ENCODE measurements around the gene ZFPL1.
A peak's percentile ranks its signal among the peaks of the same experiment; 100 is the strongest.

ZFPL1 gene

DNA sequence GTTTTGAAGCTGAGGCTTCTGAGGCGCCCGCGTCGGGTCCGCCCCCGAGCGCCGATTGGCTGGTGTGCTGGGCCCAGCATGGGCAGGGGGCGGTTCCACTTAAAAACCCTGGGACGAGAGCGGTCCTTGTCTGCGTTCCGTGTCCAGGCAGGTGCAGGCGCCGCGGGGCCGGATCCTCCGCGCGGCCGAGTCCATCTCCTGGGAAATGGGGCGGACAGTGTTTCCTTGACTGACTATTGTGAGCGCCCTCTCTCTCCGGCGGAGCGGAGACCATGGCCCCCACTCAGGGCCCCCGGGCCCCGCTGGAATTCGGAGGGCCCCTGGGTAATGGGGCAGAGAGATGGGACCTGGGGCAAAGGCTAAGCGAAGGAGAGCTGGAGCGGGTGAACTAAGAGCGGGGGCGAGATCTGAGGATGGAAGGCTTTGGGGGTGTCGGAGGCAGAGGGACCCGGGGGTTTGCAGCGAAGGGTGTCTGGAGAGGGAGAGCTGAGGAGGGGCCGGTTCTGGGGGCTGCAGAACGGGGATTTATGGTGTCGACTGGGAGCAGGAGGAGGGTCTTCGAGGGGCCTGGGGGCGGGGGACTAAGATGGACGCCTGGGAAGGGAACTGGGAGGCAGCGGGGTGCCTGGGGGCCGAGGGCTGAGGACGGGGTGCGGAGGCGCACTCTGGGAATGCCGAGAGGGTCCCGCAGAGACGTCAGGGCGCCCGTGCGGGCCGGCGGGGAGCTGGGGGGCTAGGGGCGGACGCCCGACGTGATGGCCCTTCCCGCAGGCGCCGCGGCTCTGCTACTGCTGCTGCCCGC is 27.9 kb downstream of the ZFPL1 start, which contains the start of gene TM7SF2:
TM7SF2 (plus strand) TSS at position 129 of the 802 bp plus-strand sequence; CDS start at position 273, 144 bp downstream.
- no peak within 1 kb of the TSS for H3K27ac ChIP-seq (ENCODE audit: low read length)
- H3K36me3 ChIP-seq (ENCODE audit: control insufficient read depth, low read depth, low read length), result no peaks in the 10 kb centered on the region
- no peaks in the 10 kb centered on the region for H3K9me3 ChIP-seq (ENCODE audit: control insufficient read depth, low read depth, low read length)
- H3K4me1 ChIP-seq (ENCODE audit: control insufficient read depth, low read depth, low read length), result peaks cover 8% of the 10 kb centered on the region
- peak within 1 kb of the TSS; percentile 77 for H3K9ac ChIP-seq (ENCODE audit: low read length)
- peak within 1 kb of the TSS; percentile 85 for H3K4me3 ChIP-seq (ENCODE audit: low read length)
- no peaks in the 10 kb centered on the region for H3K27me3 ChIP-seq (ENCODE audit: control insufficient read depth, insufficient read depth, low read length)

GRCh38 chr11:65112546-65113360 is 28.7 kb downstream of the ZFPL1 start:
- no peaks in the 10 kb centered on the region for H3K36me3 ChIP-seq (ENCODE audit: control insufficient read depth, low read depth, low read length)
- H3K27me3 ChIP-seq (ENCODE audit: control insufficient read depth, insufficient read depth, low read length), result no peaks in the 10 kb centered on the region
- no peaks in the 10 kb centered on the region for H3K9me3 ChIP-seq (ENCODE audit: control insufficient read depth, low read depth, low read length)
- H3K4me3 ChIP-seq (ENCODE audit: low read length), result peak overlapping the region; percentile 85
- peak overlapping the region; percentile 77 for H3K9ac ChIP-seq (ENCODE audit: low read length)
- H3K27ac ChIP-seq (ENCODE audit: low read length), result no peak overlapping the region
- peaks cover 8% of the 10 kb centered on the region for H3K4me1 ChIP-seq (ENCODE audit: control insufficient read depth, low read depth, low read length)

GRCh38 chr11:65113361-65113756 is 29.3 kb downstream of the ZFPL1 start:
- Histone ChIP-seq H3K9ac (ENCODE audit: low read length) (peak overlapping the region; percentile 77), H3K36me3 (ENCODE audit: control insufficient read depth, low read depth, low read length) (no peaks in the 10 kb centered on the region), H3K4me1 (ENCODE audit: control insufficient read depth, low read depth, low read length) (peaks cover 8% of the 10 kb centered on the region)

DNA sequence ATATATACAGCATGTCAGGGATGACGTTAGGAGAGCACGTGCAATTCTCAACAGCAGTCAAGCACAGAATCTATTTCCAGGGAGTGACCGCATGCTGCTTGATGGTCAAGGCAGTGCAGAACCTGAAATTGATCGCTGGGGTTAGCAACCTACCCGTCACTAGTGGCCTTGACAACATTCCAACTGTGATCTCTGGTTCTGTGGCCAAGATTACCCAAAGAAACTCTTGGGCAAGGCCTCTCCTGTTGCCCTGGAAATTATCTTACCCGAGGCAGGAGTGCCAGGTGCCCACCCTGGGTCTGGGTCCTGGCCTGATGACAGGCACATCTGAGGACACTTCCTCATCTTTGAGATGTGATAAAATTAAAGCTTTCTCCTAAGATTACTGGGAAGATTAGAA is 29.8 kb downstream of the ZFPL1 start:
- Histone ChIP-seq H3K27me3 (ENCODE audit: control insufficient read depth, insufficient read depth, low read length) (no peaks in the 10 kb centered on the region), H3K4me3 (ENCODE audit: low read length) (no peak overlapping the region)

More at GRCh38 chr11:65113361-65113756, 29.3 kb downstream of the ZFPL1 start:
- no peaks in the 10 kb centered on the region for H3K27me3 ChIP-seq (ENCODE audit: control insufficient read depth, insufficient read depth, low read length)
- H3K4me3 ChIP-seq (ENCODE audit: low read length), result peak overlapping the region; percentile 85
- no peaks in the 10 kb centered on the region for H3K9me3 ChIP-seq (ENCODE audit: control insufficient read depth, low read depth, low read length)
- H3K27ac ChIP-seq (ENCODE audit: low read length), result no peak overlapping the region

DNA sequence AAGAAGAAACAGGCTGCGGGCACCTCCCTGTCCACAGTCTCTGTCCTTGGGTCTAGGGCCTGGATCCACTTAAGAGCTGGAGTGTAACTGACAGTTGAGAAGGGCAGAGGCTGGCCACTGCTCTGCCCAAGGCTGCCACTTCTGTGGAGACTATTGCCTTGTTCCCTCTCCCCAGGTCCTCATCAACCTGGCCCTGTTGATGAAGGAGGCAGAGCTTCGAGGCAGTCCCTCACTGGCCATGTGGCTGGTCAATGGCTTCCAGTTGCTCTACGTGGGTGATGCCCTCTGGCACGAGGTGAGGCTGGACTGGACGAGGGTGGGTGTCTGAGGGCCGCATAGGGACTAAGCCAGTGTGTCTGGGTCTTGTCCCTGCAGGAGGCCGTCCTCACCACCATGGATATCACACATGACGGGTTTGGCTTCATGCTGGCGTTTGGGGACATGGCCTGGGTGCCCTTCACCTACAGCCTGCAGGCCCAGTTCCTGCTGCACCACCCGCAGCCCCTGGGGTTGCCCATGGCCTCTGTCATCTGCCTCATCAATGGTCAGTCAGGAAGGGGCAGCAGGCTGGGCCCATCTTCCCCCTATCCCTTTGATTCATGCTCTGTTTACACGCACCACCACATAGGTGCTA is 30.6 kb downstream of the ZFPL1 start:
- peaks cover 8% of the 10 kb centered on the region for H3K4me1 ChIP-seq (ENCODE audit: control insufficient read depth, low read depth, low read length)
- no peaks in the 10 kb centered on the region for H3K27me3 ChIP-seq (ENCODE audit: control insufficient read depth, insufficient read depth, low read length)
- H3K36me3 ChIP-seq (ENCODE audit: control insufficient read depth, low read depth, low read length), result peaks cover 11% of the 10 kb centered on the region
- H3K9me3 ChIP-seq (ENCODE audit: control insufficient read depth, low read depth, low read length), result no peaks in the 10 kb centered on the region
- no peak overlapping the region for H3K9ac ChIP-seq (ENCODE audit: low read length)
- no peak overlapping the region for H3K4me3 ChIP-seq (ENCODE audit: low read length)
- H3K27ac ChIP-seq (ENCODE audit: low read length), result no peak overlapping the region

More for the DNA sequence above, 29.8 kb downstream of the ZFPL1 start:
- peaks cover 4% of the 10 kb centered on the region for H3K36me3 ChIP-seq (ENCODE audit: control insufficient read depth, low read depth, low read length)
- no peaks in the 10 kb centered on the region for H3K9me3 ChIP-seq (ENCODE audit: control insufficient read depth, low read depth, low read length)
- H3K27ac ChIP-seq (ENCODE audit: low read length), result no peak overlapping the region
- peaks cover 8% of the 10 kb centered on the region for H3K4me1 ChIP-seq (ENCODE audit: control insufficient read depth, low read depth, low read length)
- H3K9ac ChIP-seq (ENCODE audit: low read length), result no peak overlapping the region

GRCh38 chr11:65115361-65116082 is 31.5 kb downstream of the ZFPL1 start:
- Histone ChIP-seq H3K9ac (ENCODE audit: low read length) (no peak overlapping the region), H3K36me3 (ENCODE audit: control insufficient read depth, low read depth, low read length) (peaks cover 19% of the 10 kb centered on the region), H3K4me1 (ENCODE audit: control insufficient read depth, low read depth, low read length) (peaks cover 8% of the 10 kb centered on the region), H3K4me3 (ENCODE audit: low read length) (no peak overlapping the region), H3K27ac (ENCODE audit: low read length) (no peak overlapping the region), H3K9me3 (ENCODE audit: control insufficient read depth, low read depth, low read length) (no peaks in the 10 kb centered on the region), H3K27me3 (ENCODE audit: control insufficient read depth, insufficient read depth, low read length) (no peaks in the 10 kb centered on the region)

DNA sequence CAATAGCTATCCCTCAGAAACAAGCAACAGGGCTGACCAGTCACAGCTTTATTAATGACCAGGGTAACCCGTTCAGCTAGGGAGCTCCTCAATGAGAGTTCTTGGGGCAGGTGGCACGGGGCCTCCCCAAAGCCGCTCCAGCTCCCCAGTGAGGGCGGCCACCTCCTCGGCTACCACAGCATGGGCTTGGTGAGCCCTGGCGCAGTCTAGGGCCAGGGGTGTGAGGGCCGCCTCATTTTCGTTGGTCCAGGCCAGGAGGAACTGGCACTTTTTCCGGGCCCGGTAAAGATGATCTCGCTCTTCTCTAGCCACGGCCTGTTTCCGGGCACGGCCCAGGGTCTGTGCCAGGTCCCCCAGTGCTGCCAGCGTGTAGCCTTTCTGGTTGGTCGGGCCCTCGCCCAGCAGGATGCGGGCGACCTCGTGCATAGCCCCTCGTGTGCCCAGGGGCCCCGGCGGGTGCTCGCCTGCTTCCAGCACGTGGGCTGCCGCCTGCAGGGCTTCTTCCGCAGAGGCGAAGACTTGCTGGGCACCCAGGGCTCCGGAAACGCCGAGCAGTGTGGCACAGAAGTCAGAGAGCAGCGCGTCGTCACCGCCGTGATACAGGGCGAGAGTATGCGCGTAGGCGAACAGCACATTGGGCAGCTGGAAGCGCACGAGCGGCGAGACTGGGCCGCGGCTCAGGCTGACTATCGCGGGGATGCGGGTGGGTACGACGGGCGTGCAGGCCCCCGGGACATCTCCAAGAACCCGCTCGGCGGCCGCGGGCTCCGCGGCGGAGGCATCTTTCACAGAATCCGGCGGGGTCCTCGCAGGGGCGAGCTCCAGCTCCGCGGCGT is 32.6 kb downstream of the ZFPL1 start:
- peaks cover 24% of the 10 kb centered on the region for H3K36me3 ChIP-seq (ENCODE audit: control insufficient read depth, low read depth, low read length)
- peaks cover 11% of the 10 kb centered on the region for H3K4me1 ChIP-seq (ENCODE audit: control insufficient read depth, low read depth, low read length)

DNA sequence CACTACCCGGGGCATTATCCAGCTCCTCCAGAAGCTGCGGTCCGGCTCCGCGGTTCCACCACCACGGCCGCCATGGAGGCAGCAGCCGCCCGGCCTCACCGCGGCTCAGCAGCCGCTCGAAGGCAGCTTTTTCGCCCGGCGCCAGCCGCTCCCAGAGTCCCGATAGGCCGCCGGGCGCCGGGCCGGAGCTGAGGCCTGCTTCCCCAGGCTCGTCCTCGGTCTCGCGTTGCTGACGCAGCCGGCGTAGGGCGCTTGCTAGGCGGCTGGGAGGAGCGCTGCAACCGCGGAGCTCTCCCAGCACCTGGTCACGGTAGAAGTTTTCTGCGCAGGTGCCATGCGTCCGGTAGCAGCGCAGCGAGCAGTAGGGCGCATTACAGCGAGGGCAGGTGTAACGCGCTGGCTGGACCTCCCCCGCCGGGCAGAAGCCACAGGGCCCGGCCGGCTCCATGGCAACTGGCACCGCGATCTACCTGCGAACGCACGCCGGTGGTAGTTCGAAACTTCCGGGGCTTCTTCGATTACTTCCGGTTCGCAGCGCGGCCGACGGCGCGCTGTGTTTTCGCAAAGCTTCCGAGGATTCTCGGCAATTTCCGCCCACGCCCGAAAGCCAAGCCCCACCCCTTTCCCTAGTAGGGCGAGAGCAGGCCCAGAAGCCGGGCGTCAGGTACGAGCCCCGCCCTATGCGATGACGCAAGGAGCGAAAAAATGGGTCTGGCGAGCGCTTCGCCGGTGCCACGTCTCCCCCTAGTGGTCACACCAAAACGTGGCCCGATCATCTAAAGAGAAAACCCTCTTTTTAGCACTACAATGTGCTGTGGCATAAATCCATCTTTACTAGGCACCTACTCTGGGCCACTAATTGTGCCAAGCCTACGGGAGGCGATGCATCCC is 33.4 kb downstream of the ZFPL1 start, which contains the start of gene ZNHIT2:
ZNHIT2 (minus strand) TSS at position 496 of the 891 bp plus-strand sequence; CDS start at position 448, 48 bp downstream.
- Histone ChIP-seq H3K9ac (ENCODE audit: low read length) (peak within 1 kb of the TSS; percentile 86), H3K9me3 (ENCODE audit: control insufficient read depth, low read depth, low read length) (no peaks in the 10 kb centered on the region), H3K4me3 (ENCODE audit: low read length) (peak within 1 kb of the TSS; percentile 84), H3K36me3 (ENCODE audit: control insufficient read depth, low read depth, low read length) (peaks cover 24% of the 10 kb centered on the region), H3K27me3 (ENCODE audit: control insufficient read depth, insufficient read depth, low read length) (no peaks in the 10 kb centered on the region), H3K4me1 (ENCODE audit: control insufficient read depth, low read depth, low read length) (peaks cover 11% of the 10 kb centered on the region), H3K27ac (ENCODE audit: low read length) (peak within 1 kb of the TSS; percentile 89)

More for the DNA sequence above, 32.6 kb downstream of the ZFPL1 start:
- H3K4me3 ChIP-seq (ENCODE audit: low read length), result peak overlapping the region; percentile 84
- no peaks in the 10 kb centered on the region for H3K27me3 ChIP-seq (ENCODE audit: control insufficient read depth, insufficient read depth, low read length)
- peak overlapping the region; percentile 86 for H3K9ac ChIP-seq (ENCODE audit: low read length)
- H3K27ac ChIP-seq (ENCODE audit: low read length), result peak overlapping the region; percentile 89
- no peaks in the 10 kb centered on the region for H3K9me3 ChIP-seq (ENCODE audit: control insufficient read depth, low read depth, low read length)

DNA sequence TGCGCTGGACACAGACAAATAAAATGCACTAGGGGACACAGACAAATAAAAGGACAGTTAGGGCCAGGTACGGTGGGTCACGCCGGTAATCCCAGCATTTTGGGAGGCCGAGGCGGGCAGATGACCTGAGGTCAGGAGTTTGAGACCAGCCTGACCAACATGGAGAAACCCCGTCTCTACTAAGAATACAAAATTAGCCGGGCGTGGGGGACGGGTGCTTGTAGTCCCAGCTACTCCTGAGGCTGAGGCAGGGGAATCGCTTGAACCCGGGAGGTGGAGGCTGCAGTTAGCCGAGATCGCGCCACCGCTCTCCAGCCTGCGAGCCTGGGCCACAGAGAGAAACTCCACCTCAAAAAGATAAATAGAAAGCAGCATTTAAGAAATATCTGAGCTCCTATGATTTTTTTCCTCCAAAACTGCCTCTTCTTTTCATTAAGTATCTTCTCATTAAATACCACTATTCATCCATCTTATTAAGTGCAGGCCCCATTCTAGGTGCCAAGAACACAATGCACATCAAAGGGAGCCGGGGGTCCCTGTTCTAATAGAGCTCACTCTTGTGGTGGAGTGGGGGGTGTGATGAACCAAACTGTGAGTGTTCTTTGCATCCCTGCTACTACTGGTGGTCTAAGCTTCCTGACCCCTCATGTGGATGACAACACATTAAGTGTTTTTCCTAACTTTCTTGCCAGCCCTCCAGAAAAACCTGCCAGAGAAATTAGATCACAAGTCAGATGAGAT is 34.2 kb downstream of the ZFPL1 start:
- no peak overlapping the region for H3K27ac ChIP-seq (ENCODE audit: low read length)
- no peaks in the 10 kb centered on the region for H3K27me3 ChIP-seq (ENCODE audit: control insufficient read depth, insufficient read depth, low read length)
- no peak overlapping the region for H3K9ac ChIP-seq (ENCODE audit: low read length)
- peaks cover 13% of the 10 kb centered on the region for H3K4me1 ChIP-seq (ENCODE audit: control insufficient read depth, low read depth, low read length)
- peaks cover 24% of the 10 kb centered on the region for H3K36me3 ChIP-seq (ENCODE audit: control insufficient read depth, low read depth, low read length)
- no peaks in the 10 kb centered on the region for H3K9me3 ChIP-seq (ENCODE audit: control insufficient read depth, low read depth, low read length)
- H3K4me3 ChIP-seq (ENCODE audit: low read length), result no peak overlapping the region
